Hepatocyte (in vitro differentiated cells): ENCODE data around the gene KPNA4.

Experiments used
- EZH2 ChIP-seq: fragments of 200-600 bp; sonication (generic); IDR thresholded peaks from 2 replicates; pipeline ENCODE4 v1.6.1; 2016; ENCODE audit warnings: antibody characterized with exemption, mild to moderate bottlenecking, borderline replicate concordance
- EZH2phosphoT487 ChIP-seq: fragments of 200-600 bp; sonication (generic); IDR thresholded peaks from one replicate; pipeline ENCODE4 v1.6.1; 2018; ENCODE audit warnings: antibody characterized with exemption, mild to moderate bottlenecking, low read depth, moderate library complexity; ENCODE audit not compliant: unreplicated experiment, severe bottlenecking
- TF ChIP-seq, protein P1 (sequence below): fragments of 200-600 bp; sonication (generic); IDR thresholded peaks from 2 replicates; pipeline ENCODE4 v1.5.1; 2016; ENCODE audit warnings: antibody characterized with exemption, mild to moderate bottlenecking; ENCODE audit not compliant: poor library complexity

DNA sequence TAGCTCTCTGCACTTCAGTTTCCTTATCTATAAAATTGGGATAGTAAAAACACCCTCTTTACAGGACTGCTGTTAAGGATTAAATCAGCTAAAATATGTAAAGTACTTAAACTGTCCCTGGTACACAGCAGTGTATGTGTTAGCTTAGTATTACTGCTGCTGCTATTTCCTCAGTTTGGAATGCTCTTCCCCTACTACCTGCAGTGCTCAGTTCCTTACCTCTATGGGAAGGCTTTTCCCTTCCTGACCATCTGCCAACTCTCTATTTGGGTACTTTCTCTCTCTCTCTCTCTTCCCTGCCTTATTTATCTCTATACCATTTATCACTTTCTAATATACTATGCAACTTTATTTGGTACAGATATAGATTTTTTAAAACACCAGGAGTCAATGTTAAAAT is 26.5 kb downstream of the KPNA4 start:
- TF ChIP-seq EZH2 (no peak), EZH2phosphoT487 (no peak)
- TF ChIP-seq, protein P1, sequence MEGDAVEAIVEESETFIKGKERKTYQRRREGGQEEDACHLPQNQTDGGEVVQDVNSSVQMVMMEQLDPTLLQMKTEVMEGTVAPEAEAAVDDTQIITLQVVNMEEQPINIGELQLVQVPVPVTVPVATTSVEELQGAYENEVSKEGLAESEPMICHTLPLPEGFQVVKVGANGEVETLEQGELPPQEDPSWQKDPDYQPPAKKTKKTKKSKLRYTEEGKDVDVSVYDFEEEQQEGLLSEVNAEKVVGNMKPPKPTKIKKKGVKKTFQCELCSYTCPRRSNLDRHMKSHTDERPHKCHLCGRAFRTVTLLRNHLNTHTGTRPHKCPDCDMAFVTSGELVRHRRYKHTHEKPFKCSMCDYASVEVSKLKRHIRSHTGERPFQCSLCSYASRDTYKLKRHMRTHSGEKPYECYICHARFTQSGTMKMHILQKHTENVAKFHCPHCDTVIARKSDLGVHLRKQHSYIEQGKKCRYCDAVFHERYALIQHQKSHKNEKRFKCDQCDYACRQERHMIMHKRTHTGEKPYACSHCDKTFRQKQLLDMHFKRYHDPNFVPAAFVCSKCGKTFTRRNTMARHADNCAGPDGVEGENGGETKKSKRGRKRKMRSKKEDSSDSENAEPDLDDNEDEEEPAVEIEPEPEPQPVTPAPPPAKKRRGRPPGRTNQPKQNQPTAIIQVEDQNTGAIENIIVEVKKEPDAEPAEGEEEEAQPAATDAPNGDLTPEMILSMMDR = no peak
